Brain pericyte (primary cell): ENCODE data around the gene NR4A1.

Source experiments
- DNase-seq: peaks from one replicate; pipeline ENCODE4 v3.0.0-alpha.2; 2012; ENCODE audit warnings: low read depth, low spot score

NR4A1 gene

DNA sequence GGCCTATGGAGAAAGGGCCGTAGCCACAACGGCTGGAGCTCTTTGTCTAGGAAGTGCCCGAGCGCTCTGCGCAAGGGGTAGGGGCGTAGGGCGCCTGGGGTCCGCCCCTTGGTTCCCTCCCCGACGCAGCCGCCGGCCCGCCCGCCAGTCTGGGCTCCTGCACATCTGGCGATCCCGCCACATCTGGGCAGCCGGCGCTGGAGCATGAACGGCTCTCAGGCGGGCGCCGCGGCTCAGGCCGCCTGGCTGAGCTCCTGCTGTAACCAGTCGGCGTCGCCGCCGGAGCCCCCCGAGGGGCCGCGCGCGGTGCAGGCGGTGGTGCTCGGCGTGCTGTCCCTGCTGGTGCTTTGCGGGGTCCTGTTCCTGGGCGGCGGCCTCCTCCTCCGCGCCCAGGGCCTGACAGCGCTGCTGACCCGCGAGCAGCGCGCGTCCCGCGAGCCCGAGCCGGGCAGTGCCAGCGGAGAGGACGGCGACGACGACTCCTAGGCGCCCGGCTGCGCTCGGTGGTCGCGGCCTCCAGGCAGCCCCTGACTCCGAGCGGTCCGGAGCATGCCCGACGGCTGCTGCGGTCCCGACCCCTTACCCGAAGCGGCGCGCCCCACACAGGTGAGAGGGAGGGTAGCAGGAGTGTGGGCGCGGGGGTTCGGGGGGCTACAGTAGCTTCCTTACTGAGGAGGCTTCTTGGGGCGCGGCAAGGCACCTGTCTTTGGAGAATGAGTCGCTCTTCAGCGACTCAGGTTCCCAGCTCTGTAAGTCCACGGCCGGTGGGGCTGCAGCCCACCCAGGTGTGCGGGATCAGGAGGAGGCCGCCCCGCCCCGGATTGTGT is 28.5 kb downstream of the NR4A1 start, which contains the start of gene SMIM41:
SMIM41 (plus strand) TSS at position 129 of the 827 bp plus-strand sequence; CDS start at position 205, 76 bp downstream.
- no peak for DNase-seq

DNA sequence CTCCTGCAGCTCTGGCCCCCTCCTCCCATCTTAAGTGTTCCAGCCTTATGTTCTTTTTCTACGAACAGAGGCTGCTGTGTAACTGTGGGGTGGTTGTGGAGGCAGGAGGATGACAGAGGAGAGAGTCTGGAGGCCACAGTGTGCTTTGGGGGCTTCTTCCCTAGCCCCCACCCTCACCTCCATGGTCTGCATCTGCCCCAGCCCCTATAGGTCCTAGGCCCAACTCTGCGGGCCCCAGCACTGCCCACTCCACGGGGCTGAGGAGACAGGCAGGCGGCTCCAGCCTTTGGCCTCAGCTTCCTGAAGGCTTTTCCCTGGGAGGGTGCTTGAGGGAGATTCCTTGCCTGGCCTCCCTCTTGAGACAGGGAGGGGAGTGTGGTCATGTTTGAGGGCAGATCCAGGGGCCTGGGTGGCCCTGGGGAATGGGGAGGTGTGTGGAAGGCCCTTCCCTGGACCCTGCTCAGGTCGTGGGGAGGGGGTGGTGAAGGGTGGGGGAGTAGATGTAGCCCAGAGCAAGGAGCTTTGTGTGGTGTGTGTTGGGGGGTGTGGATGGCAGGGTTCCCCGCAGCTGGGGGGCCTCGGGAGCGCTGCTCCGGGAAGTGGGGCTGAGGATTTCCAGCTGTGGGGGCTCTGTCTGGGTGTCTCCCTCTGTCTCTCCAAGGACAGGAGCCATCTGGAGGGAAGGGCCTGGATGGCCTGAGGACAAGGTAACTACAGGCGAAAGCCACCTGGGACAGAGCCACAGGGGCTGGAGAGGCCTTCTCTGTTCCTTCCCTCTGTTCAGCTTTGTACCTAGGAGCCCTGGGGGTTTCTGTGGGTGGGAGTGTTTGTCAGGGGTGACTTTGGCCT is 29.4 kb downstream of the NR4A1 start:
- no peak for DNase-seq

- no peak for DNase-seq
Observed at GRCh38 chr12:52081263-52081733, 30.1 kb downstream of the NR4A1 start.

GRCh38 chr12:52082026-52082668 is 30.9 kb downstream of the NR4A1 start:
- DNase-seq: no peak

- no peak for DNase-seq
Observed at GRCh38 chr12:52082669-52082987, 31.4 kb downstream of the NR4A1 start.

GRCh38 chr12:52082988-52083637 is 31.9 kb downstream of the NR4A1 start:
- DNase-seq: no peak

GRCh38 chr12:52083638-52083996 is 32.4 kb downstream of the NR4A1 start:
- no peak for DNase-seq

- no peak for DNase-seq
Observed at GRCh38 chr12:52084491-52085231, 33.4 kb downstream of the NR4A1 start.

DNA sequence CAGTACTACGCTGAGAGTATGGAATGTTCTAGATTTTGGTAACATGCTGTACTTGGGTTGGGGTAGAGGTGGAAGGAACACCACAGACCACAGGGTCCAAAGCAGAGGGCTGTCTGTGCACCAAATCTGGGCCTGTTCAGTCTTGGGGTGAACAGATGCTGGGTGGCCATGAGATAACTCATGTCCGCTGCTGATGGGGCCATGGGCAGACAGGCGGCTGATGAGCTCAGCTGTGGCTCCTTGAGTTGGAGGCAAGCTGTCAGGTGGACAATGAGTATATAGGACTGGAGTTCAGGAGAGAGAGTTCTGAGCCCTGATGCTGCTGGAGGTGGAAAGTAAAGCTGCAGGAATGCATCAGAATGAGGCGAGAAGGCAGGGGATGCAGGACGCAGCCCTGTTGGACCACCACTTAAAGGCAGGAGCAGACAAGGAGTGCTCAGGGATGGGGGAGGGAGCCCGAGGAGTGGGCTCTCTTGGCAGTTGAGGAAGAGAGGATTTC is 34.5 kb downstream of the NR4A1 start:
- DNase-seq: no peak

DNA sequence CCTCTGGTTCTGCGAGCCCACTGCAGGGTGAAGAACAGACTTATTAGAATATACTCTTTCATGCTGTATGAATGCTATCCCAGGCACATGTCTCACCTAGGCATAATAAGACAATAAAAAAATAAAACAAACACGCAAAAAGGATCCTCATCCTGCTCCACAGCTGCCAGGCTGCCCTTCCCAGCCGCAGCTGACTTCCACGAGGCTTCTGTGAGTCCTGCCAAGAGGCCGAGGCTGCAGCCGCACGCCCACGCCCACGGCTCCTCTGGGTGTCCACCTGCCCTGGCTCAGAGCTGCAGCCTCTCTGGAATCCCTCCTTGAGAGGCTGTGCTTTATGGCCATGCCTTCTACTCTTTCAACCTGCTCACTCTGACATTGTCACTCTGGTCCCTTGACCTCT is 35.1 kb downstream of the NR4A1 start:
- DNase-seq: no peak

GRCh38 chr12:52086944-52087835 is 35.9 kb downstream of the NR4A1 start:
- no peak for DNase-seq

GRCh38 chr12:52087961-52088820 is 36.9 kb downstream of the NR4A1 start:
- no peak for DNase-seq

- no peak for DNase-seq
Observed at GRCh38 chr12:52089491-52089890, 38.2 kb downstream of the NR4A1 start.

DNA sequence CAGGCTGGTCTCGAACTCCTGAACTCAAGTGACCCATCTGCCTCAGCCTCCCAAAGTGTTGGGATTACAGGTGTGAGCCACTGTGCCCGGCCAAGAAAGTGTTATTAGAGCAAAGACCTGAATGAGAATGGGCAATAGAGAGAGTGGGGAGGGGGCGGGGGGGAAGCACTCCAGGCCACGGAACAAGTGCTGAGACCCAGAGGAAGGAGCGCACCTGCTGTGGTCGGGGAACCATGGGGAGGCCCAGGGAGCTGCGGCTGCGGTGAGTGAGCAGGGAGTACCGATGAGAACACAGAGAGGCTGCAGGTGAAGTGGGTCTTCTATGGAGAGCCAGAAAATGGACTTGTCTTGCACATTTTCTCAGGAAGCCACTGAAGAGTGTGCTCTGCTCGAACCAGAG is 39.0 kb downstream of the NR4A1 start:
- DNase-seq: no peak

DNA sequence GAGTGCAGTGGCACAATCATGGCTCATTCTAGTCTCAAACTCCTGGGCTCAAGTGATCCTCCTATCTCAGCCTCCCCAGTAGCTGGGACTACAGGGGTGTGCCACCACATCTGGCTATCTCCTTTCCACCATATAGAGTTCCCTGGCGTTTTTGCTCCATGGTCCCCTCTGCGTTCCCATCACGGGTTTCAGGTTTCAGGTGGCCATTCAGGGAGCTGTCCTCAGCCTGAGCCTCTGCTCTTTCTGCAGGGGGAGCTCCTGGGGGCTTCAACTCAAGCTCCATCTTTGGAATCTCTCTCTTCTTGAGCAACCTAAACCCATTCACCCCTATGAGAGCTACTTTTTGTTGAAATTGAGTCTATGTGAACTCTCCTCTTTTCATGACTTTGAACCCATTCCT is 39.8 kb downstream of the NR4A1 start:
- no peak for DNase-seq

DNA sequence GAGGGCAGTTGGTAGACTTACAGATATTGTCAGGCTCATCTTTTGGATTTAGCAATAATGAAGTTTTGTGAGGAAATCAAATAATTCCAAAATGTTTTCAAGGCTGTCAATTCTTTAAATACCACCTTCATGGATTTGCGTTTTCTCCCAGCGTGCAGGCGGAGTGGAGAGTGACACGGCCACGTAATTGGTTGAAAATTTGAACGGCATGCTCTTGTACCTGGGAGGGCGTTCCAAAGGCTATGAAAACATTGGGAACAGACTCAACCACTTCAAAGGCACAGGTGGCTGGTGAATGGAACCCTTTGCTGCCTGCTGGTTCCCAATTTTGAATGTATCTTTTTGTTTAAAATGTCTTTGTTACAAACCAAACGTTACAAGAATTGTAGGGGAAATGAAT is 40.6 kb downstream of the NR4A1 start:
- DNase-seq: no peak

- no peak for DNase-seq
Observed at GRCh38 chr12:52093346-52093745, 42.1 kb downstream of the NR4A1 start.

GRCh38 chr12:52096332-52097044 is 45.2 kb downstream of the NR4A1 start:
- no peak for DNase-seq
